ENCODE results near the gene IGLL5. TPM values are rescaled to one million over a fixed set of nuclear protein-coding genes. Genes with fewer than 3 reads are reported as not detected.

IGLL5 gene
- total and polyA plus RNA-seq, 9 of the 15 experiments (the other 6 are each of a cell fraction or from before 2014, with no cell fraction given) = not detected

- TF ChIP-seq VEZF1 (CRISPR knock-in tag; IDR thresholded peaks at IDR 0.05) = no peak
- TF ChIP-seq ZNF253 (CRISPR knock-in tag; conservative IDR thresholded peaks at IDR 0.05) = no peak
- TF ChIP-seq KAT8 (IDR thresholded peaks at IDR 0.05; ENCODE audit: low read depth) = no peak
- TF ChIP-seq CCNT2 (IDR thresholded peaks at IDR 0.05; ENCODE audit: borderline replicate concordance, extremely low read depth, insufficient read length, low read depth, low read length) = no peak
- TF ChIP-seq, protein P1, sequence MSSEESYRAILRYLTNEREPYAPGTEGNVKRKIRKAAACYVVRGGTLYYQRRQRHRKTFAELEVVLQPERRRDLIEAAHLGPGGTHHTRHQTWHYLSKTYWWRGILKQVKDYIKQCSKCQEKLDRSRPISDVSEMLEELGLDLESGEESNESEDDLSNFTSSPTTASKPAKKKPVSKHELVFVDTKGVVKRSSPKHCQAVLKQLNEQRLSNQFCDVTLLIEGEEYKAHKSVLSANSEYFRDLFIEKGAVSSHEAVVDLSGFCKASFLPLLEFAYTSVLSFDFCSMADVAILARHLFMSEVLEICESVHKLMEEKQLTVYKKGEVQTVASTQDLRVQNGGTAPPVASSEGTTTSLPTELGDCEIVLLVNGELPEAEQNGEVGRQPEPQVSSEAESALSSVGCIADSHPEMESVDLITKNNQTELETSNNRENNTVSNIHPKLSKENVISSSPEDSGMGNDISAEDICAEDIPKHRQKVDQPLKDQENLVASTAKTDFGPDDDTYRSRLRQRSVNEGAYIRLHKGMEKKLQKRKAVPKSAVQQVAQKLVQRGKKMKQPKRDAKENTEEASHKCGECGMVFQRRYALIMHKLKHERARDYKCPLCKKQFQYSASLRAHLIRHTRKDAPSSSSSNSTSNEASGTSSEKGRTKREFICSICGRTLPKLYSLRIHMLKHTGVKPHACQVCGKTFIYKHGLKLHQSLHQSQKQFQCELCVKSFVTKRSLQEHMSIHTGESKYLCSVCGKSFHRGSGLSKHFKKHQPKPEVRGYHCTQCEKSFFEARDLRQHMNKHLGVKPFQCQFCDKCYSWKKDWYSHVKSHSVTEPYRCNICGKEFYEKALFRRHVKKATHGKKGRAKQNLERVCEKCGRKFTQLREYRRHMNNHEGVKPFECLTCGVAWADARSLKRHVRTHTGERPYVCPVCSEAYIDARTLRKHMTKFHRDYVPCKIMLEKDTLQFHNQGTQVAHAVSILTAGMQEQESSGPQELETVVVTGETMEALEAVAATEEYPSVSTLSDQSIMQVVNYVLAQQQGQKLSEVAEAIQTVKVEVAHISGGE (CRISPR knock-in tag; IDR thresholded peaks at IDR 0.05) = no peak
- no peak for TF ChIP-seq C11orf30 (IDR thresholded peaks at IDR 0.05; ENCODE audit: low read depth)
- TF ChIP-seq TBL1XR1 (IDR thresholded peaks at IDR 0.05; ENCODE audit: low read length in 2 of 2) = peak in 1 of 2 experiments; percentile 44; a peak in 1 of 4 replicates
- no peak for TF ChIP-seq NUFIP1 (IDR thresholded peaks at IDR 0.05; ENCODE audit: partially characterized antibody)
- no peak for TF ChIP-seq ZZZ3 (IDR thresholded peaks at IDR 0.05)
- TF ChIP-seq RBM14 (IDR thresholded peaks at IDR 0.05; ENCODE audit: borderline replicate concordance, insufficient read depth, low read depth, low read length) = no peak
- TF ChIP-seq ZNF184 (CRISPR knock-in tag; IDR thresholded peaks at IDR 0.05) = peak; percentile 46; the same call in 1 of the 2 replicates
- TF ChIP-seq, protein P2, sequence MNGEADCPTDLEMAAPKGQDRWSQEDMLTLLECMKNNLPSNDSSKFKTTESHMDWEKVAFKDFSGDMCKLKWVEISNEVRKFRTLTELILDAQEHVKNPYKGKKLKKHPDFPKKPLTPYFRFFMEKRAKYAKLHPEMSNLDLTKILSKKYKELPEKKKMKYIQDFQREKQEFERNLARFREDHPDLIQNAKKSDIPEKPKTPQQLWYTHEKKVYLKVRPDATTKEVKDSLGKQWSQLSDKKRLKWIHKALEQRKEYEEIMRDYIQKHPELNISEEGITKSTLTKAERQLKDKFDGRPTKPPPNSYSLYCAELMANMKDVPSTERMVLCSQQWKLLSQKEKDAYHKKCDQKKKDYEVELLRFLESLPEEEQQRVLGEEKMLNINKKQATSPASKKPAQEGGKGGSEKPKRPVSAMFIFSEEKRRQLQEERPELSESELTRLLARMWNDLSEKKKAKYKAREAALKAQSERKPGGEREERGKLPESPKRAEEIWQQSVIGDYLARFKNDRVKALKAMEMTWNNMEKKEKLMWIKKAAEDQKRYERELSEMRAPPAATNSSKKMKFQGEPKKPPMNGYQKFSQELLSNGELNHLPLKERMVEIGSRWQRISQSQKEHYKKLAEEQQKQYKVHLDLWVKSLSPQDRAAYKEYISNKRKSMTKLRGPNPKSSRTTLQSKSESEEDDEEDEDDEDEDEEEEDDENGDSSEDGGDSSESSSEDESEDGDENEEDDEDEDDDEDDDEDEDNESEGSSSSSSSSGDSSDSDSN (IDR thresholded peaks at IDR 0.05; ENCODE audit: borderline replicate concordance in 1 of 2, low read depth in 2 of 2, low read length in 2 of 2) = 0 out of 4 replicates have a peak, but pooled peaks have one; percentile 19 to 45
- TF ChIP-seq HNRNPLL (IDR thresholded peaks at IDR 0.05; ENCODE audit: low read depth, low read length, poor library complexity, severe bottlenecking) = peak; percentile 26
- TF ChIP-seq SNIP1 (IDR thresholded peaks at IDR 0.05; ENCODE audit: low read depth) = no peak
- TF ChIP-seq ZBTB7A (IDR thresholded peaks at IDR 0.05; ENCODE audit: borderline replicate concordance, control insufficient read depth, low read depth, low read length) = no peak
- TF ChIP-seq CGGBP1 (CRISPR knock-in tag; IDR thresholded peaks at IDR 0.05) = no peak
- TF ChIP-seq KAT2B (IDR thresholded peaks at IDR 0.05; ENCODE audit: low read depth, low read length) = no peak
- TF ChIP-seq BHLHE40 (IDR thresholded peaks at IDR 0.05; ENCODE audit: low read length) = no peak
Observed at GRCh38 chr22:22914726-22915669, 27.4 kb downstream of the IGLL5 start (continued).

Data from K562 (cell line).